HUDEP-2 (cell line): Measurements from ENCODE around the gene CIT.
A peak's percentile ranks its signal among the peaks of the same experiment; 100 is the strongest.

ENCODE experiments used
- DNase-seq, 76 experiments: peaks; one replicate each; lab custom pipeline; 2025; ENCODE audit not compliant: unreplicated experiment in 76 of 76; lab: John Stamatoyannopoulos, UW

Gene CIT

GRCh38 chr12:119681728-119682638, 195.1 kb downstream of the CIT start:
- DNase-seq = peak in 2 of 76 experiments; percentile 11 to 14

- DNase-seq = peak in 1 of 76 experiments; percentile 7
Observed at GRCh38 chr12:119681111-119681510, 196.0 kb downstream of the CIT start.

GRCh38 chr12:119679490-119679889, 197.6 kb downstream of the CIT start:
- DNase-seq = no peak

- no peak for DNase-seq
Observed at GRCh38 chr12:119679081-119679480, 198.0 kb downstream of the CIT start.

GRCh38 chr12:119678459-119678858, 198.7 kb downstream of the CIT start:
- no peak for DNase-seq

- DNase-seq = peak in 5 of 76 experiments; percentile 8 to 26 (median 15)
Observed at GRCh38 chr12:119676573-119676972, 200.5 kb downstream of the CIT start.

- no peak for DNase-seq
Observed at GRCh38 chr12:119676022-119676421, 201.1 kb downstream of the CIT start.

- peak in 6 of 76 experiments; percentile 5 to 28 (median 20) for DNase-seq
Observed at GRCh38 chr12:119674560-119674959, 202.6 kb downstream of the CIT start.

- DNase-seq = no peak
Observed at GRCh38 chr12:119673634-119674033, 203.5 kb downstream of the CIT start.

GRCh38 chr12:119672194-119672593, 204.9 kb downstream of the CIT start:
- DNase-seq = peak in 51 of 76 experiments; percentile 8 to 70 (median 40)

- DNase-seq = no peak
Observed at GRCh38 chr12:119671070-119671469, 206.1 kb downstream of the CIT start.

- peak in 36 of 76 experiments; percentile 5 to 48 (median 23) for DNase-seq
Observed at GRCh38 chr12:119669744-119670472, 207.2 kb downstream of the CIT start.

GRCh38 chr12:119668324-119668841, 208.7 kb downstream of the CIT start:
- DNase-seq = peak in 2 of 76 experiments; percentile 40 to 50

GRCh38 chr12:119667577-119668323, 209.4 kb downstream of the CIT start, which contains the start of gene PRKAB1:
Gene PRKAB1, plus strand, starts transcription at chr12:119668133. Its CDS starts 112 bp downstream, at chr12:119668245.
- peak in 75 of 76 experiments; percentile 38 to 98 (median 95) for DNase-seq

GRCh38 chr12:119666900-119667576, 210.1 kb downstream of the CIT start:
- no peak for DNase-seq

GRCh38 chr12:119666226-119666795, 210.8 kb downstream of the CIT start:
- DNase-seq = peak in 2 of 76 experiments; percentile 15 to 26

- peak in 75 of 76 experiments; percentile 12 to 99 (median 83) for DNase-seq
Observed at GRCh38 chr12:119665164-119665929, 211.8 kb downstream of the CIT start.

GRCh38 chr12:119664642-119665041, 212.5 kb downstream of the CIT start:
- DNase-seq = peak in 1 of 76 experiments; percentile 12

- DNase-seq = peak in 1 of 76 experiments; percentile 11
Observed at GRCh38 chr12:119661882-119662281, 215.2 kb downstream of the CIT start.
